A673 (cell line): ENCODE data around the gene PRKG1.

Experiments
- EZH2 ChIP-seq: fragments of 200-600 bp; sonication (generic); IDR thresholded peaks from 2 replicates; pipeline ENCODE4 v1.6.1; 2017; ENCODE audit warnings: borderline replicate concordance, low read depth, mild to moderate bottlenecking, mixed read lengths, antibody characterized with exemption, low read length; ENCODE audit not compliant: poor library complexity, severe bottlenecking
- TF ChIP-seq, protein P1 (sequence below): fragments of 300-800, 200-600 bp; sonication (generic); conservative IDR thresholded peaks from 2 replicates; pipeline ENCODE4 v1.5.1; 2017; ENCODE audit warnings: low read depth, mild to moderate bottlenecking, antibody characterized with exemption, low read length, moderate library complexity, mixed read lengths

GRCh38 chr10:51815723-51816122 lies 741.4 kb downstream of the PRKG1 start:
- TF ChIP-seq EZH2 = no peak
- TF ChIP-seq, protein P1, sequence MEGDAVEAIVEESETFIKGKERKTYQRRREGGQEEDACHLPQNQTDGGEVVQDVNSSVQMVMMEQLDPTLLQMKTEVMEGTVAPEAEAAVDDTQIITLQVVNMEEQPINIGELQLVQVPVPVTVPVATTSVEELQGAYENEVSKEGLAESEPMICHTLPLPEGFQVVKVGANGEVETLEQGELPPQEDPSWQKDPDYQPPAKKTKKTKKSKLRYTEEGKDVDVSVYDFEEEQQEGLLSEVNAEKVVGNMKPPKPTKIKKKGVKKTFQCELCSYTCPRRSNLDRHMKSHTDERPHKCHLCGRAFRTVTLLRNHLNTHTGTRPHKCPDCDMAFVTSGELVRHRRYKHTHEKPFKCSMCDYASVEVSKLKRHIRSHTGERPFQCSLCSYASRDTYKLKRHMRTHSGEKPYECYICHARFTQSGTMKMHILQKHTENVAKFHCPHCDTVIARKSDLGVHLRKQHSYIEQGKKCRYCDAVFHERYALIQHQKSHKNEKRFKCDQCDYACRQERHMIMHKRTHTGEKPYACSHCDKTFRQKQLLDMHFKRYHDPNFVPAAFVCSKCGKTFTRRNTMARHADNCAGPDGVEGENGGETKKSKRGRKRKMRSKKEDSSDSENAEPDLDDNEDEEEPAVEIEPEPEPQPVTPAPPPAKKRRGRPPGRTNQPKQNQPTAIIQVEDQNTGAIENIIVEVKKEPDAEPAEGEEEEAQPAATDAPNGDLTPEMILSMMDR = no peak
